Measurements from ENCODE around the gene SLC19A1.

Gene SLC19A1

GRCh38 chr21:45560106-45561021 lies 18.1 kb upstream of the SLC19A1 start:
- no peak for TF ChIP-seq FOXM1 (IDR thresholded peaks at IDR 0.05; ENCODE audit: borderline replicate concordance, low read depth)
- TF ChIP-seq ZBTB7A (IDR thresholded peaks at IDR 0.05; ENCODE audit: low read depth): no peak
- TF ChIP-seq YY1 (IDR thresholded peaks at IDR 0.05; ENCODE audit: low read depth): no peak
- no peak for TF ChIP-seq RAD21 (IDR thresholded peaks at IDR 0.05; ENCODE audit: low read depth)
- no peak for TF ChIP-seq NFIC (IDR thresholded peaks at IDR 0.05)
- no peak for TF ChIP-seq EP300 (IDR thresholded peaks at IDR 0.05; ENCODE audit: borderline replicate concordance)
- no peak for TF ChIP-seq TAF1 (IDR thresholded peaks at IDR 0.05; ENCODE audit: low read depth)

- no peak for TF ChIP-seq ZBTB7A (IDR thresholded peaks at IDR 0.05; ENCODE audit: low read depth)
- no peak for TF ChIP-seq MAX (IDR thresholded peaks at IDR 0.05)
- TF ChIP-seq EGR1 (IDR thresholded peaks at IDR 0.05): no peak
- no peak for TF ChIP-seq TCF12 (IDR thresholded peaks at IDR 0.05; ENCODE audit: low read depth)
- TF ChIP-seq CREB1 (IDR thresholded peaks at IDR 0.05; ENCODE audit: low read depth): no peak
- TF ChIP-seq FOXM1 (IDR thresholded peaks at IDR 0.05; ENCODE audit: borderline replicate concordance, low read depth): no peak
- TF ChIP-seq CEBPB (IDR thresholded peaks at IDR 0.05): no peak
- TF ChIP-seq RAD21 (IDR thresholded peaks at IDR 0.05; ENCODE audit: low read depth): no peak
- TF ChIP-seq TAF1 (IDR thresholded peaks at IDR 0.05; ENCODE audit: low read depth): no peak
- TF ChIP-seq NFIC (IDR thresholded peaks at IDR 0.05): no peak
- TF ChIP-seq, protein P1, sequence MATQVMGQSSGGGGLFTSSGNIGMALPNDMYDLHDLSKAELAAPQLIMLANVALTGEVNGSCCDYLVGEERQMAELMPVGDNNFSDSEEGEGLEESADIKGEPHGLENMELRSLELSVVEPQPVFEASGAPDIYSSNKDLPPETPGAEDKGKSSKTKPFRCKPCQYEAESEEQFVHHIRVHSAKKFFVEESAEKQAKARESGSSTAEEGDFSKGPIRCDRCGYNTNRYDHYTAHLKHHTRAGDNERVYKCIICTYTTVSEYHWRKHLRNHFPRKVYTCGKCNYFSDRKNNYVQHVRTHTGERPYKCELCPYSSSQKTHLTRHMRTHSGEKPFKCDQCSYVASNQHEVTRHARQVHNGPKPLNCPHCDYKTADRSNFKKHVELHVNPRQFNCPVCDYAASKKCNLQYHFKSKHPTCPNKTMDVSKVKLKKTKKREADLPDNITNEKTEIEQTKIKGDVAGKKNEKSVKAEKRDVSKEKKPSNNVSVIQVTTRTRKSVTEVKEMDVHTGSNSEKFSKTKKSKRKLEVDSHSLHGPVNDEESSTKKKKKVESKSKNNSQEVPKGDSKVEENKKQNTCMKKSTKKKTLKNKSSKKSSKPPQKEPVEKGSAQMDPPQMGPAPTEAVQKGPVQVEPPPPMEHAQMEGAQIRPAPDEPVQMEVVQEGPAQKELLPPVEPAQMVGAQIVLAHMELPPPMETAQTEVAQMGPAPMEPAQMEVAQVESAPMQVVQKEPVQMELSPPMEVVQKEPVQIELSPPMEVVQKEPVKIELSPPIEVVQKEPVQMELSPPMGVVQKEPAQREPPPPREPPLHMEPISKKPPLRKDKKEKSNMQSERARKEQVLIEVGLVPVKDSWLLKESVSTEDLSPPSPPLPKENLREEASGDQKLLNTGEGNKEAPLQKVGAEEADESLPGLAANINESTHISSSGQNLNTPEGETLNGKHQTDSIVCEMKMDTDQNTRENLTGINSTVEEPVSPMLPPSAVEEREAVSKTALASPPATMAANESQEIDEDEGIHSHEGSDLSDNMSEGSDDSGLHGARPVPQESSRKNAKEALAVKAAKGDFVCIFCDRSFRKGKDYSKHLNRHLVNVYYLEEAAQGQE (IDR thresholded peaks at IDR 0.05; ENCODE audit: low read depth): no peak
- no peak for TF ChIP-seq YY1 (IDR thresholded peaks at IDR 0.05; ENCODE audit: low read depth)
- TF ChIP-seq, protein P2, sequence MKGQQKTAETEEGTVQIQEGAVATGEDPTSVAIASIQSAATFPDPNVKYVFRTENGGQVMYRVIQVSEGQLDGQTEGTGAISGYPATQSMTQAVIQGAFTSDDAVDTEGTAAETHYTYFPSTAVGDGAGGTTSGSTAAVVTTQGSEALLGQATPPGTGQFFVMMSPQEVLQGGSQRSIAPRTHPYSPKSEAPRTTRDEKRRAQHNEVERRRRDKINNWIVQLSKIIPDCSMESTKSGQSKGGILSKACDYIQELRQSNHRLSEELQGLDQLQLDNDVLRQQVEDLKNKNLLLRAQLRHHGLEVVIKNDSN (IDR thresholded peaks at IDR 0.05): no peak
Observed at GRCh38 chr21:45559216-45560105, 17.2 kb upstream of the SLC19A1 start.

DNA sequence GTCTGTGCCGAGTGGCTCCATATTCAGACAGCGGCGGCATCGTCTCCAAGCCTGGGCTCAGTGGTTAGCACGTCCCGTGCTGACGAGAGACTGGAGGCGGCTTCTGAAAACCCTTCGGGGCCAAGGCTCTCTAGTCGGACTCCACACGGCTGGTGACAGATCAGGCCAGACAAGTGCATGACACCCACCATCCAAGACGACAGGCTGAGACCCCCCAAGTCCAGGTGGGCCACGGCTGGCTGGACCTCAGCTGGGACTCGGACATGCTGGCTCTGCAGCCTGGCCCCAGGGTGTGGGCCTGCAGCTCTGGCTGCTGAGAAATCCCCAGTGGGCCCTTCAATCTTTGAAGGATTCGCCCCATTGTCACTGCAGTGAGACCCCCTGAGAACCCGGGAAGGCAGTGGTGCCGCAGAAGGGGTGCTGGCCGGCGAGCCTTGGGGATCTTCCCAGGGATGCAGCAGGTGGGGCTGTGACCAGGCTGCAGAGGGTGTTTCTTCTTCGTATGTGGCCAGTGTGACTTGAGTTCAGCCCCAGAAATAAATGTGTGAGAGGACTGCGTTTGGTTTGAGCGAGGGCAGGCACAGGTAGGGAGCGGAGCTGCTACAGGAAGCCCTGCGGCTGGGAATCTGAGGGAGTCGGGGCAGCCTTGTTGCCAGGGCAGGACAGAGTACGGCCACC lies 15.9 kb upstream of the SLC19A1 start:
- TF ChIP-seq TEAD4 (IDR thresholded peaks at IDR 0.05): no peak
- no peak for TF ChIP-seq RAD21 (IDR thresholded peaks at IDR 0.05; ENCODE audit: low read depth)
- TF ChIP-seq ZBTB7A (IDR thresholded peaks at IDR 0.05; ENCODE audit: low read depth): no peak
- TF ChIP-seq, protein P2 (IDR thresholded peaks at IDR 0.05): no peak
- no peak for TF ChIP-seq EP300 (IDR thresholded peaks at IDR 0.05; ENCODE audit: borderline replicate concordance)
- no peak for TF ChIP-seq YY1 (IDR thresholded peaks at IDR 0.05; ENCODE audit: low read depth)
- no peak for TF ChIP-seq TCF12 (IDR thresholded peaks at IDR 0.05; ENCODE audit: low read depth)
- TF ChIP-seq CEBPB (IDR thresholded peaks at IDR 0.05): no peak
- TF ChIP-seq FOXM1 (IDR thresholded peaks at IDR 0.05; ENCODE audit: borderline replicate concordance, low read depth): no peak
- TF ChIP-seq MAX (IDR thresholded peaks at IDR 0.05): no peak
- TF ChIP-seq CREB1 (IDR thresholded peaks at IDR 0.05; ENCODE audit: low read depth): no peak
- TF ChIP-seq EGR1 (IDR thresholded peaks at IDR 0.05): no peak
- no peak for TF ChIP-seq TAF1 (IDR thresholded peaks at IDR 0.05; ENCODE audit: low read depth)

DNA sequence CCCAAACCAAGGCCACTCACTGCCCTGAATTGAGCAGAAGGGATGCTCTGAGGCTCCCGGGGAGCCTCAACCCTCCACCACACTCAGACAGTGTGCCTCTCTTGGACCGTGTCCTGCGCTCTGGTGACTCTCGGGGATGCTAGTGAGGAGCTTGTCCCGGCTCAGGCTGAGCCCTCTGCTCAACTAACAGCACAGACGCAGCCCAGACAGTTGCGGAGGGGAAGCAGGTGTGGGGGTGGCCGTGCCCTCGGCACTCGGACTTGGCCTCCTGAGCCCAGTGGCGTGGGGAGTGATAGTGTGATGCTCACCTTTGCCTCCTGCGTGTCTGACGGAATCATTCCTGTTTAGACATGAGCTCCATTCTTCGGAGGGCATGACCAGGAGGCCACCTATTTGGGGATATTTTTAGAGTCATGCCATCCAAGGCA lies 15.4 kb upstream of the SLC19A1 start:
- TF ChIP-seq TAF1 (IDR thresholded peaks at IDR 0.05; ENCODE audit: low read depth) (no peak), EP300 (IDR thresholded peaks at IDR 0.05; ENCODE audit: borderline replicate concordance) (no peak), MAX (IDR thresholded peaks at IDR 0.05) (no peak), CEBPB (IDR thresholded peaks at IDR 0.05) (no peak), YY1 (IDR thresholded peaks at IDR 0.05; ENCODE audit: low read depth) (no peak), TEAD4 (IDR thresholded peaks at IDR 0.05) (no peak), TCF12 (IDR thresholded peaks at IDR 0.05; ENCODE audit: low read depth) (no peak), CREB1 (IDR thresholded peaks at IDR 0.05; ENCODE audit: low read depth) (no peak), FOXM1 (IDR thresholded peaks at IDR 0.05; ENCODE audit: borderline replicate concordance, low read depth) (no peak), NFIC (IDR thresholded peaks at IDR 0.05) (no peak), ZBTB7A (IDR thresholded peaks at IDR 0.05; ENCODE audit: low read depth) (no peak), RAD21 (IDR thresholded peaks at IDR 0.05; ENCODE audit: low read depth) (no peak), EGR1 (IDR thresholded peaks at IDR 0.05) (no peak)
- TF ChIP-seq, protein P2 (IDR thresholded peaks at IDR 0.05): no peak
- TF ChIP-seq, protein P1 (IDR thresholded peaks at IDR 0.05; ENCODE audit: low read depth): no peak

Data from Ishikawa (cell line).